Nephron progenitor cell (in vitro differentiated cells): Measurements from ENCODE around the gene PLCL1.

ENCODE experiments used
- DNase-seq: peaks from one replicate; pipeline ENCODE4 v3.0.0; 2021
- H3K27ac Mint-ChIP-seq: 2 replicates; pipeline ENCODE4 v1.8.0; 2021; ENCODE audit warnings: mild to moderate bottlenecking, moderate library complexity, mixed read lengths
- H3K27me3 Mint-ChIP-seq: 2 replicates; pipeline ENCODE4 v1.8.0; 2021; ENCODE audit warnings: mild to moderate bottlenecking, low read depth, mixed read lengths; ENCODE audit not compliant: poor library complexity
- H3K36me3 Mint-ChIP-seq: 2 replicates; pipeline ENCODE4 v1.8.0; 2021; ENCODE audit warnings: low read depth, mixed read lengths
- H3K4me1 Mint-ChIP-seq: 2 replicates; pipeline ENCODE4 v1.8.0; 2021; ENCODE audit warnings: mixed read lengths
- H3K4me3 Mint-ChIP-seq: 2 replicates; pipeline ENCODE4 v1.8.0; 2021; ENCODE audit warnings: mild to moderate bottlenecking, moderate library complexity, mixed read lengths
- H3K9me3 Mint-ChIP-seq: 2 replicates; pipeline ENCODE4 v1.8.0; 2021; ENCODE audit warnings: mild to moderate bottlenecking, moderate library complexity, mixed read lengths
- TF ChIP-seq, protein P1 (sequence below): fragments of 200-600 bp; sonication (generic); IDR thresholded peaks from 2 replicates; pipeline ENCODE4 v1.5.0; 2021; ENCODE audit warnings: antibody characterized with exemption

PLCL1 gene

DNA sequence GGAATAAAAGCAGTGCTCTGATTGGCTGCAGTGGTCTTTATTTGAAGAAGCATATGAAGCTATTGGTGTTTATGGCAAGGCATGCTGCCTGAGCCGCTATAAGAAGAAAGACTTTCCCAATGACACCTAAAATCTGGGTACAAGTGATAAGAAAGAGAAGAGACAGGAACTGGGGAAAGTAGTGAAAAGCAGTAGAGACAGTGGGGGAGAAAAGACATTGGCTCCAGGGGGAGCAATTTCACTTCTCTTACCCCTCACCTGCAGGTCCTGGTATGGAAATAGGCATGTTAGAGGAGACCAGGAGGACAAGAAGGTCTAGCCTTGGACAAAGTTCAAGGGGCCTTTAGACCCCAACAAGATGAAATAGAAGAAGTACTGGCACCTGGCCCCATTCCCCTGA, 47.1 kb downstream of the PLCL1 start:
- H3K4me3 Mint-ChIP-seq = no peak overlapping the region
- no peaks in the 10 kb centered on the region for H3K36me3 Mint-ChIP-seq
- TF ChIP-seq, protein P1, sequence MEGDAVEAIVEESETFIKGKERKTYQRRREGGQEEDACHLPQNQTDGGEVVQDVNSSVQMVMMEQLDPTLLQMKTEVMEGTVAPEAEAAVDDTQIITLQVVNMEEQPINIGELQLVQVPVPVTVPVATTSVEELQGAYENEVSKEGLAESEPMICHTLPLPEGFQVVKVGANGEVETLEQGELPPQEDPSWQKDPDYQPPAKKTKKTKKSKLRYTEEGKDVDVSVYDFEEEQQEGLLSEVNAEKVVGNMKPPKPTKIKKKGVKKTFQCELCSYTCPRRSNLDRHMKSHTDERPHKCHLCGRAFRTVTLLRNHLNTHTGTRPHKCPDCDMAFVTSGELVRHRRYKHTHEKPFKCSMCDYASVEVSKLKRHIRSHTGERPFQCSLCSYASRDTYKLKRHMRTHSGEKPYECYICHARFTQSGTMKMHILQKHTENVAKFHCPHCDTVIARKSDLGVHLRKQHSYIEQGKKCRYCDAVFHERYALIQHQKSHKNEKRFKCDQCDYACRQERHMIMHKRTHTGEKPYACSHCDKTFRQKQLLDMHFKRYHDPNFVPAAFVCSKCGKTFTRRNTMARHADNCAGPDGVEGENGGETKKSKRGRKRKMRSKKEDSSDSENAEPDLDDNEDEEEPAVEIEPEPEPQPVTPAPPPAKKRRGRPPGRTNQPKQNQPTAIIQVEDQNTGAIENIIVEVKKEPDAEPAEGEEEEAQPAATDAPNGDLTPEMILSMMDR = no peak
- DNase-seq = no peak
- H3K27me3 Mint-ChIP-seq = peaks cover 1% of the 10 kb centered on the region
- no peaks in the 10 kb centered on the region for H3K9me3 Mint-ChIP-seq
- no peaks in the 10 kb centered on the region for H3K4me1 Mint-ChIP-seq
- no peak overlapping the region for H3K27ac Mint-ChIP-seq

DNA sequence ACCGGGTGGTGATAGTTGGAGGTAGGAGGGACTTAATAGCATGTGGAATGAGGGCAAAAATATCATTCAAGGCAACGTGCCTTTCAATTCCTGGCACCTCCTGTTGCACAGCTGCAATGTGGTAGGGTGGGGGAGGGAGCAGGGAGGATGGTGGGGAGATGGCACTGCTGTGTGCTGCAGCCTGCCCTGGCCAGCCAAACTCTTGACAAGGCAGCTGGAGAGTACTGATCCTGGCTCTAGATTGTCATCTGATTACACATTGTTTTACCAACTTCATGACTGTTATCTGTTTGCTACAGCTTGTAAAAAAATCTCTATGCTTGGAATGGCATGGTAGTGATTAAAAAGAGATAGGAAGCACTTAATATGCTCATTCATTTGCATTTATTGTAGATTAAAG, 47.7 kb downstream of the PLCL1 start:
- H3K27ac Mint-ChIP-seq = no peak overlapping the region
- no peaks in the 10 kb centered on the region for H3K36me3 Mint-ChIP-seq
- no peak overlapping the region for H3K4me3 Mint-ChIP-seq
- no peaks in the 10 kb centered on the region for H3K27me3 Mint-ChIP-seq
- TF ChIP-seq, protein P1 = no peak
- H3K4me1 Mint-ChIP-seq = no peaks in the 10 kb centered on the region
- no peak for DNase-seq
- no peaks in the 10 kb centered on the region for H3K9me3 Mint-ChIP-seq

DNA sequence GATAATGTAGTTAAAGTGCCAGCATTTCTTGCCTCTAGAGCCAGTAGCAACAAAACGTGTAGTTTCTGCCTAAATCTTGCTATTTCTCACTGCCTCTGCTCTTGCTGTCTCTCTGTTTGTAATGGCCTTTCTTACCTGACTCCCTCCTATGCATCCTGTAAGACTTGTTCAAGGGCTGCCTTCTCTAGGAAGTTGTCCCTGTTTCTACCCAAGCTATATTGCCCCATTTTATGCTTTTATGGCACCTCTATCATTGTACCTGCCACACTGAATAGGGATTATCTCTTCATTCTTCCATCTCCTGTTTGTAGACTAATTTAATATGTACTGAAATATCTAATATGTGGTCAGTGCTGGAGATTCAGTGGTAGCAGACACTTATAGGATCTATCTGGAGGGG, 49.2 kb downstream of the PLCL1 start:
- no peak overlapping the region for H3K27ac Mint-ChIP-seq
- H3K4me1 Mint-ChIP-seq = no peaks in the 10 kb centered on the region
- H3K4me3 Mint-ChIP-seq = no peak overlapping the region
- H3K36me3 Mint-ChIP-seq = no peaks in the 10 kb centered on the region
- H3K27me3 Mint-ChIP-seq = no peaks in the 10 kb centered on the region
- no peak for DNase-seq
- TF ChIP-seq, protein P1 = no peak
- no peaks in the 10 kb centered on the region for H3K9me3 Mint-ChIP-seq

DNA sequence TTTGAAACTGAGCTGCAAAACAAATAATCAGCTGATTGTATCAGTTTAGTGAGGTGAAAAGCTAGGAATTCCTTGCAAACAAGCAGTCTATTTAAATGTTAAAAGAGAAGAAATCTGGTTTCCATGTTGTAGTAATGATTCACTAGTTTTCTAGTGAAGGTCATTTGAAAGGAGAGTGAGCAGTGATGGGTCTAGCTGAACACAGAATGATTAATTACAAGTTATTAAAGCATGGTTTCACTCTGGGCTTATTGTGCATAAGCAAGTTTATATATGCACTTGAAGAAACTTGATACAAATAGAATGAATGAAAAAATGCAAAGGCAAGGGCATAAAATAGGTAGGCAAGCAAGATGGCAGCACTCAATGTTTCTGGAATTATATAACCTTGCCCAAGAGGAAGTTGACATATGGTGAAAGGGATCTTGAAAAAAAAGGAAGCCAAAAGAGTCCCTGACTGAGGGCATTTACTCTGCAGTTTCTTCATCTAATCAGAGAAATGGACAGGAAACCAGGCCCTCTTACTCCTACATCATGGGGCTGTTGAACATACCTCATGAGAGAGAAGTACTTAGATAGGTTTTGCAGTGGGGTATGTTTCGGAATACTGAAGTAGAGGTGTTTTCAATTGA, 53.2 kb downstream of the PLCL1 start:
- TF ChIP-seq, protein P1 = no peak
- no peaks in the 10 kb centered on the region for H3K4me1 Mint-ChIP-seq
- H3K9me3 Mint-ChIP-seq = peaks cover 4% of the 10 kb centered on the region
- H3K27ac Mint-ChIP-seq = no peak overlapping the region
- DNase-seq = no peak
- no peaks in the 10 kb centered on the region for H3K27me3 Mint-ChIP-seq
- H3K36me3 Mint-ChIP-seq = no peaks in the 10 kb centered on the region
- H3K4me3 Mint-ChIP-seq = no peak overlapping the region

DNA sequence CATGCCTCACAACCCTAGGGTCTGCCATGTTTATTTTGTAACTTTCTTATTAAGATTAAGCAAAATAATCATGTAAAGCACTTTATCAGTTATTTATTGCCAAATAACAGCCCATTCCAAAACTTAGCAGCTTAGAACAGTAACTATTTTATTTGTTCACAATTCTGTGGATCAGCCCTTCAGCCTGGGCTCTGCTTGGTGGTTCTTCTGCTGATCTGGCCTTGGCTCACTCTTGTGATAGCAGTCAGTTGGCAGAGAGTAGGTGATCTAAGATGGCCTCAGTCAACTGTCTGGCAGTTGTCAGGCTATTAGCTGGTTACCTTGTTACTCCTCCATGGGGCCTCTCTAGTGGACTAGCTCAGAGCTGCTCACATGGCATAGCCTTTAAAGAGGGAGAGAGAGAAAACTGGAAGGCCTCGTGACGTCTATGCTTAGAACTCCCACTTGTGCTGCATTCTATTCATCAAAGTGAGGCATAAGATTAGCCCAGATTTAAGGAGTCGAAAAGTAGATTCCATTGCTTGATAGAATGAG, 54.3 kb downstream of the PLCL1 start:
- H3K27ac Mint-ChIP-seq = no peak overlapping the region
- no peak for DNase-seq
- H3K27me3 Mint-ChIP-seq = no peaks in the 10 kb centered on the region
- TF ChIP-seq, protein P1 = no peak
- H3K9me3 Mint-ChIP-seq = peaks cover 4% of the 10 kb centered on the region
- no peak overlapping the region for H3K4me3 Mint-ChIP-seq
- no peaks in the 10 kb centered on the region for H3K4me1 Mint-ChIP-seq
- H3K36me3 Mint-ChIP-seq = no peaks in the 10 kb centered on the region
